Non-pigmented ciliary epithelial cell (primary cell): ENCODE data around the gene SLC6A2.

Source experiments
- DNase-seq: peaks from one replicate; pipeline ENCODE4 v3.0.0-alpha.2; 2010; ENCODE audit warnings: low read depth

The SLC6A2 gene

DNA sequence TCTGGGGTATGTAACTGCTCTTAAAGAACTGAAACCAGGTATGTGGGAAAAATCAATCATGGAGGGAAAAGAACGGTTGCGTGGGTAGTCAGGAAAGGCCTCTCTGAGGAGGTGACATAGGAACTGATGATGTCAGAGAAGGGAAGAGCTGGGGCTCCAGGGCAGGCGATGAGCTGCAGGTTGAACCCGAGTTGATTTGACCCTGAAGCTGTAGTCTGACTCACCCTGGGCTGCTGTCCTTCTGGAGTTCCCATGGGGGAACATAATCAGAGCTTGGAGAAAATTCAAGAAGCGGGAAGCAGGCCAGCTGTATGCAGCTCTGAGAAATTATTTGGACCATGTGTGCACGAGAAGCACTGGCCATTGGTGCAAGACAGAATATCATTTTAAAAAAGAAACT is 16.7 kb downstream of the SLC6A2 start:
- DNase-seq: no peak

DNA sequence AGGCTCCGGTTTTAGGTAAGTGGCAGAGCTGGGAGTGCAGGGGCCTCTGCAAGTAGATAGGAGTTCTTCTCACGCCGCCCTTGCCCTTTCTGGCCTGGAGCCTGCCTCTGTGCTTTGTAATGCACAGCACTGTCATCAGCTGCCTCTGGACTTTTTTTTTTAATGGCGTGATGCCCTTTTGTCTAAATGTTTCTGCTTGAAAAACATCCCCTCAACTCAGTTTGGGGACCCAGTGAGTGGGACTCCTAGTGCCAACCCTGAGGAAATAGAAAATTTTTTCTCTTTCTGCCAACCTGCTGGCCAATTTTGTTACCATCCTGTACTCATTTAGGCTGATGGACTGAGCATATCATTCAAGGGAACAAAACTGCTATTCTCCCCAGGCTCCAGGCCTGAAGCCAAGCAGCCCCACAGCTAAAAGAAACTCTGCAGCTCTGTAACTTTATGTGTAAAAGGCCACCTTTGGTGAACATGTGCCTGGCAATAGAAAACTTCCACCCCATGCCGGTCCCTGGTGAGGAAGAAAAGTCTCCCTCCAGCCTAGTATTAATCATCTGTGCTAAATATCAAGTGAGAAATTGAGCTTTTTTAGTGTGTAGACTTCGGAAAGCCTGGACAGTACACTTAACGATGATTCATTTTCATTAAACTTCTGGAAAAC is 22.5 kb downstream of the SLC6A2 start:
- no peak for DNase-seq

DNA sequence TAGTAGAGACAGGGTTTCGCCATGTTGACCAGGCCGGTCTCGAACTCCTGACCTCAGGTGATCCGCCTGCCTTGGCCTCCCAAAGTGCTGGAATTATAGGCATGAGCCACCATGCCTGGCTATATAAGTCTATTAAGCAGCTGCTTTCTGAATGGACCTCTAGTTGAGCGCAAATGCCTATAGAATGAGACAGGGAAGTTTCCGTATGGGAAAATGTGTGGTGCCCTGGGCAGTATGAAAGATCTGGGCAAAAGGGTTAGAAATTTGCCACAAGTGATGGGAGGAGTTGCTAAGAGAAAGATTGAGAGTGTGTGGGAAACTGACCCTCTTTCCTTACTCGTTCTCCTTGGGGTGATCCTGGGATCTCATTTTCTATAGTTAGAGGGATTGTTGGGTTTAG is 26.3 kb downstream of the SLC6A2 start:
- DNase-seq: no peak

DNA sequence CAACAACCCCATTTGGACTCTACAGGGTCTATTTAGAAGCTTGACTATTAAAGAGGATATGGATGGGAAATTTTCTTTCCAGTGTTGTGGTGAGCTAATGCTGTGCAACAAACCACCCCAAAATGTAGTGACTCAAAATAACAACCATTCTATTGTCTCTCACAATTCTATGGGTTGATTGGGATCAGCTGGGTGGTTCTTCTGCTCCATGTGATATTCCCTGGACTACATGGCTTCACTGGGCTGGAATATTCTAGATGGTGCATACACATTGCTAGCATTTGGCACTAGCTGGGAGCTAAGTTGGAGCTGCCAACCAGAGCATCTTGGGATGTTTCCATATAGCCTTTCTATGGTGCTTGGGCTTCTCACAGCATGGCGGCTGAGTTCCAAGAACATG is 30.2 kb downstream of the SLC6A2 start:
- DNase-seq: no peak

DNA sequence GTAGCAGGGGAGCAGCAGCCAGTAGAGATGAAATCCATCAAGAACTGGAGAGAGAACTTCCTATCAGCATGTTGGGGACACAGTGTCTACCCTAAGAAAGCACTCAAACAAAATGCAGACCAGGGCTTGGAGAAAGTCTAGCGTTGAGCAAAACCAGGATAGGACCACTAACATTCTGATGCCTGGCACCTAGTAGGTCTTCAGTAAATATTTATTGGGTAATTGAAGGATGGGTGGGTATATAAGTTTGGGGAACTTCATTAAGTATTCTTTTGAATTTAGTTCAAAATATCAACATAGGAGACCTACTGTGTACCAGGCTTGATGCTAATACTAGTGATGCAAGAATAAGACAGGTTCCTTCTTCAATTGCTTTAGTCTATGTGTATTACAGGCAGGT is 30.9 kb downstream of the SLC6A2 start:
- DNase-seq: no peak

DNA sequence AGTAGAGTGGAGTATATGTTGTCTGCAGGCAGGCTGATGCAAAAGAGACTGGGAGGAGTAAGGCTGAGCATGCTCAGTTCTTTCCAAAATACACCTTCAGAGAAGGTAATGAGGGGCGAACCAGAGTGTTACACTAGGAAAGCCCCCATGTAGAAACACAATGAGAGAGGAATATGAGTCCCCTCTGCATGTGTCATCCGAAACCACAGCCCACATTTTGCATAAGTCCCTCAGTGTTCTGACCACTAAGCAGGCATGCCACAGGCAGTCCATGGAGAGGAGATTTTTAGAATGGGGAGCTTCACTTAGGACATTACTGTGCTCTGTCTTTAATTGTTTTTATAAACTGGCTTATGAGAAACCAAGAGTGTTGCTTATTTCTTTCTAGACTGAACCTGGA is 32.0 kb downstream of the SLC6A2 start:
- no peak for DNase-seq

DNA sequence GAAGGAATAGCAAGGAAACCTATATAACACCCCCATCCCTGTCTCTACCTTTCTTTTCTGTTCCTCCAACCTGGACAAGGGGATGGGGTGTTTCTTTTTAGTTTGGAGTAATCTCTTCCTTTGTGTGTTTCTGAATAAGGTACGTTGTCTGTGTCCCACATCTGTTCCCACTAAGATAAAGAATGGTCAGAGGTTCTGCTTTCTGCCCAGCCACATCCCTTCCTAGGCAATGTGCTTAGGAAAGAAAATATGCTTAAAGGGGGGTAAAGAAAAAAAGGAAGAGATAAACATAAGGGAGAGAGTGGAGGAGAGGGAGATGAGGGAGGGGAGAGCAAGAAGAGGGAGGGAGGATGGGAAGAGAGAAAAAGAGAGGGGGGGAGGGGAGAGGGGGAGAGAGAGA is 35.1 kb downstream of the SLC6A2 start:
- DNase-seq: no peak

DNA sequence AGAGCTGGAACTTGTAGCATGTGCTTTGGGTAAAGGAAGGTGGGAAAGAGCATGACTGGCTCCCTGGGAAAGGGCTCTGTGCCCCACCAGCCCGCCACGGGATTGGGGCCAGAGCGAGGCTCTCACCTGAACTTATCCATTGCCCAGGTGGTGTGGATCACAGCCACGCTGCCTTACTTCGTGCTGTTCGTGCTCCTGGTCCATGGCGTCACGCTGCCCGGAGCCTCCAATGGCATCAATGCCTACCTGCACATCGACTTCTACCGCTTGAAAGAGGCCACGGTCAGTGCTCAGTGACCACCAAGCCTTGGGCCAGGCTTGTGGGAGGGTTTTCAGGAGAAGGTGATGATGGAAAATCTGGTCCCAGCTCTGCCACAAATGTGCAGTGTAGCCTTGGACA is 36.0 kb downstream of the SLC6A2 start:
- DNase-seq: no peak

DNA sequence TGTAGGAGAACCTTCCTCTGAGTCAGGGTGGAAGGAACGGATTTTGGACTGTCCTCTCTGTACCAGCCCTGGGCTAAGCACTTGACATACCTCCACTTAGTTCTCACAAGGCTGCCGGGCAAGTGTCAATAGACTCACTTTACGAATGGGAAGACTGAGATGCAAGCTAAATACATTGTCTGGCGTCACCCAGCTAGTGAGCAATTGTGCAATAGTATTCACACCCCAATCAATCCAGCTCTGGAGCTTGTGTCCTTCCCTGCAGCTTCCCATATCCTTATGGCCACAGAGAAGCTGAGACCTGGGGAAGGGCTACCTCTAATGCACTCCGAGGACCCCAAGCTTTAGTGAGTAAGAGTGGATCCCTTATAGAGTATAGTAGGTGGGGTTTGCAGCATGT is 39.8 kb downstream of the SLC6A2 start:
- no peak for DNase-seq

DNA sequence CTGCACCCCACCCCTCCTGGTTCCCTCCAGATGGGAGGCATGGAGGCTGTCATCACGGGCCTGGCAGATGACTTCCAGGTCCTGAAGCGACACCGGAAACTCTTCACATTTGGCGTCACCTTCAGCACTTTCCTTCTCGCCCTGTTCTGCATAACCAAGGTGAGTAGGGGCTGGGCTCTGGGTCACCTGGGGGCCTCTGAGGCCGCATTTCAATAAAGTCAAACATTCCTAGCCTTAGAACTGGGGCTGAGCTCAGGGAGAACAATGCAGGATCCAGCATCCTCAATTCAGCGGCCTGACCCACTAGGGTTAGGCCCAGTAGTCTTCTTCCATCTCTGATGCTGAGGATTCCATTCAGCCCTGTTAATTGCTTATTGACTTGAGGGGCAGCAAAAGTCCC is 42.1 kb downstream of the SLC6A2 start:
- DNase-seq: no peak

DNA sequence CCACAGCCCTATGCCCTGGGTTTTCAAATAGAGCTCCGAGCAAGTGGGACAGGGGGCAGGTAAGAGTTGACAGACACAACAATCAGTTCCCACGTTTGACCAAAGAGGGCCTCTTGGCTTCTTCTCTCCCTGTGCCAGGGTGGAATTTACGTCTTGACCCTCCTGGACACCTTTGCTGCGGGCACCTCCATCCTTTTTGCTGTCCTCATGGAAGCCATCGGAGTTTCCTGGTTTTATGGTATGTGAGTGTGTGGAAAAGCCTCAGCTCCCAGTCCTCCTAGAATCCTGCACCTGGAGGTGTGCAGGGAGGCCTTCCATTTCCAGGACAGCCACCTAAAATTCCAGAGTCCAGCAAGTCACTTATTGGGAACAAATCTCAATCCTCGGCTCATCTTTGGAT is 42.5 kb downstream of the SLC6A2 start:
- DNase-seq: no peak

DNA sequence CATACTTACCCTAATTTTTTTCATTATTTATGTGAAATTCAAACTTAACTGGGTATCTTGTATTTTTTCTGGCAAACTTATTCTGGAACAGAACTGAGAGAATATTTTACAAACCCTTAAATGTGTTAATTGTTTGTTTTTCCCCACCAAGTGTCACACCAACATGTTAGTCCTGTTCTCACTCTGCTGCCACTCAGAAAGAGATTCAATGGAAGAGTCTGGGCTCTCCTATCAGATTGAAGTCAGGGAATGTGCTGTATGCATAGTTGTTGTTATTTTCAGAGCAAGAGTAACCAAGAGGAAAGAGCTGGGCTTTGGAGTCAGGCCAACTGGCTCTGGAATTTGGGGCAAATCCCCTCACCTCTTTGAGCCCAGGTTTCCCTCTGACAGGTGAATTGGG is 43.2 kb downstream of the SLC6A2 start:
- DNase-seq: no peak

DNA sequence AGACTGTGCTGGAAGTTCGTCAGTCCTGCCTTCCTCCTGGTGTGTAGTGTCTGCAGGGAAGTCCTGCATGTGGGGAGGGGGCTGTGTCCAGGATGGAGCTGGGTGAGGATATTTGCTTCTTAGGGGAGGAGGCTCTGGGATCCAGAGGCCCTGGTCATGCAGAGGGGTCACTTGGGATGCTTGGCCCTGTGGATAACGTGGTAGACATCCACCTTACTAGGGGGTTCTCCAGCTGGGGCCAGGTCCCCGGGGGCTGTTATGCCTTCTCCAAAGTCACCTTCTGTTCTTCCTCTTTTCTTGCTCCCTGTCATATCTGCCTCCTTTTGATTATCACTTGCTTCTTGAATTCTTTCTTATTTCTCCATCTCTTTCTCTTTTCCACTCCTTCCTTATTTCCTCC is 43.8 kb downstream of the SLC6A2 start:
- DNase-seq: no peak

DNA sequence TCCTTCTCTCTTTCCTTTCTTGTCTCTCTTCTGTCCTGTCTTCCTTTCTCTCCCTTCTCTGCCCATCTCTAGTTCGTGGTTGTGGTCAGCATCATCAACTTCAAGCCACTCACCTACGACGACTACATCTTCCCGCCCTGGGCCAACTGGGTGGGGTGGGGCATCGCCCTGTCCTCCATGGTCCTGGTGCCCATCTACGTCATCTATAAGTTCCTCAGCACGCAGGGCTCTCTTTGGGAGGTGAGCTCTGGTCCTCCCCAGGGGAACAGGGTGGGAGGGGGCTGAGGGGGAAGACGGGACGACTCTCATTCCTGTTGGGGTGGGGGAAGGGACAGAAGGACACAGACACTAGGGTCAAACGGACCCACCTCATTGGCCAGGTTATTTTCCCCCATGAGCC is 44.3 kb downstream of the SLC6A2 start:
- no peak for DNase-seq

DNA sequence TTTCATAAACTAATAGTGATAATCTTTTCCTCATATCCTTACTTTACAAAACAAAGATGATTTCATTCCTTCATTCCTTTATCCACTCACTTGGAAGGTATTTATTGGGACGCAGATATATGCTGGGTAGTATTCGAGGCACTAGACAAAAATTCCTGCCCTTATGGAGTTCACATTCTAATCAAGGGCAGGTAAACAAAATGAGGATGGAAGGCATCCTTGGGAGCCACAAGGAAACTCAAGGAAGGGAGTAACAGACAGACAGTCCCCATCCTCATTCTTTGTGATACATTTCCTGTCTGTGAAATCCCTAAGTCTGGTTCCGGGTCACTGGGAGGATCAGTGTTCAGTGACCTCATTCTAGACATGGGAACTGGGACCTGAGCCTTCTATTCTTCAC is 45.2 kb downstream of the SLC6A2 start:
- no peak for DNase-seq

DNA sequence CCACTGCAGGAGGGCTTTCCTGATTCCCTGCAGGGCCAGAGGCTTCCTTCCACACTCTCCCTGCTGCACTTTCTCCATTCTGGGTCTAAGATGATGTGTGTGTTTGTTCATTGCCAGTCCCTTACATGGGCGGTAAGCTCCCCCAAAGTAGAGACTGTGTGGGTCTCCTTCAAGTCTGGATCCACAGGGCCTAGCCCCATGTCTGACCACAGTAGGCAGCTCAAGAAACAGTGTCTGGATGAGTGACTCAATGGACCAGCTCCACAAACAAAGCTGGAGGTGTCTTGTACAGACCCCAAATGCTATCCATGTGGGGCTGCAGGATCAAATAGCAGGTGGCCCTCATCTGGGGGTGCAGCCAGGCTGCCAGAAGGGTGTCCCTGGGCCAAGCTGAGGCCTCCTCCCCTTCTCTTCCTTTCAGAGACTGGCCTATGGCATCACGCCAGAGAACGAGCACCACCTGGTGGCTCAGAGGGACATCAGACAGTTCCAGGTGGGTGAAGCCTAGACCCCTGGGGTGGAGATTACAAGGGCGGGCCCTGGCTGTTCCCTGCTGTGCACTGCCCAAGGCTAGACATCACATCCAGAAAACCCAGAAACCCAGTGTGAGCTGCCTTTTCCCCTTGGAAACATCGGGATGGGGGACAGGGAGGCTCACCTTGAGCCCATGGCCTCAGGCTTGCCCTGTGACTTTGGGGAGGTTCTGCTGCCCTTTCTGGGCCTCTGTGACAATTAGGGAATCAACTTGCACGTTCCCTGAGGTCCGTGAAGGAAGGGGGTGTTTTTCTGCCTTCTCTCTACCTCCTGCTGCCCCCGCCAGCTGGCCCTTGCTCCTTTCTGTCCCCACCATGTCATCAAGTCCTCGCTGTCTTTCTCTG is 45.9 kb downstream of the SLC6A2 start:
- DNase-seq: no peak

DNA sequence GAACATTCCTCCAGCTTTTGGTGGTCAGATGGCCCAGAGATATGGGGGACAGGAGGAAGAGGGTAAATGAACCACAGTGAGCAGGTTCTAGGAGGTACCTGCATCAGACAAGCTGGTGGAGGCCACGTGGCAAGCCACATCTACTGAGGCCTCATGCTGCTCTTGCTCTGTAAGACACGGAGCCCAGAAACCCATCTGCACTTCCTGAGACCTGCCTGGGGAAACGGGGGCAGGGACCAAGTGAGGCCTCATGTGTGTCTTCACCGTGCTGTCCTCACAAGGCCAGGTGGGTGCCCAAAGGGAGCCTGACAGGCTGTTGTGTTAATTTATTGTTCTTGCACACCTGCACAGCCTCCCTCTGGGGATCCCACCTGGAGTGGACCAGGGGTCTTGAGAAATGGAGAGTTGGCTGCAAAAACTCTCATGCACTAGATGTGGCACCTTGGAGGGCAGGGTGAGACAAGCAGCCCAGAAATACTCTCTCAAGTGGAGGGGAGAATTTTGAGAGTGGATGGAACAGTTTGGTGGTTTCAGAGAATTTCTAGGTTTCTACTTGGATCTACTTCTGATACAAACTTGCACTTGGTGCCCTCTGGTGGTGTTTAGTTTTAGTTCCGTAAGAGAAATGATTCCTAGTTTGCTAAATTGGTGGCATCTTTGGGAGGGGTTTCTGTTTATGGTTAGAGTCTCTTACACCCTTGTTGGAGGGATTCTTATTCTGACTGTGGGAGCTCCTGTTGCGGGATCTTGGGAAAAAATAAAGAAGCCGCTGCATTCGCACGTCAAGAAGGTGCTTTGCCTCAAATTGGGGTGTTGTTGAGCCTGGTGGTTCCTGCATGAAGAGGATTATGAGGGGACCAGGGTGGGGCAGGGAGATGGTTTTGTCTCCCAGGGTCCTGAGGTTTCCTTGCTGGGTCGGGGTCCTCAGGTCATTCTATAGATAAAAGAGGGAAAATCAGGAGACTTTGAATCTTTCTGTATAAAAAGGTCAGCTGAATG is 47.5 kb downstream of the SLC6A2 start:
- DNase-seq: peak; percentile 31

DNA sequence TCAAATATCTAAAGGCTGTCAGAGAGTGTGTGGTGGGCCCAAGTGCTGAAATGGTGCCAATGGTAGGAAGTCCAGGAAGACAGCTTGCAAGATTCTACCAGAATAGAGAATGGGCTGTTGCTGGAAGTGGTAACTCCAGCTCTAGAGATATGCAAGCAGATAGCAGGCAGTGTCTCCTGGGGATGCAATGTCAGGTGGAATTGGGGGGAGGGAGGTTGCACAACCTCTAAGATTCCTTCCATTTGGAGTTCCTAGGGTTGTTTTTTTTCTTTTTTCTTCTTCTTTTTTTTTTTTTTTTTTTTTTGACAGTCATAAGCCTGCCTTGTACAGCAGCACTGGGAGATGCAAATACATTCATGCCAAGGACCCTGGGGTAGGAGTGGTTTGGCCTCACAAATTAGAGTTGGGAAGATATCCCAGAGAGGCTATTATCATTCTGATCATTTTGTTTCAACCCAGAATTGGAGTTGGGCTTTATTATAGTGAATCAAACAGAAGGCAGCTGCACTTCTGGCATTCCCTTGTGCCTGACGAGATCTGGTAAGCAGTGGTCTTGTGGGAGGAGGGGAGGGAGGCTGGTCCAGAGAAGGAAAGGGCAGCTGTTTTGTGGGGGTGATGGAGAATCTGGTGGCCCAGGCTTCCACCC is 51.1 kb downstream of the SLC6A2 start:
- DNase-seq: no peak

DNA sequence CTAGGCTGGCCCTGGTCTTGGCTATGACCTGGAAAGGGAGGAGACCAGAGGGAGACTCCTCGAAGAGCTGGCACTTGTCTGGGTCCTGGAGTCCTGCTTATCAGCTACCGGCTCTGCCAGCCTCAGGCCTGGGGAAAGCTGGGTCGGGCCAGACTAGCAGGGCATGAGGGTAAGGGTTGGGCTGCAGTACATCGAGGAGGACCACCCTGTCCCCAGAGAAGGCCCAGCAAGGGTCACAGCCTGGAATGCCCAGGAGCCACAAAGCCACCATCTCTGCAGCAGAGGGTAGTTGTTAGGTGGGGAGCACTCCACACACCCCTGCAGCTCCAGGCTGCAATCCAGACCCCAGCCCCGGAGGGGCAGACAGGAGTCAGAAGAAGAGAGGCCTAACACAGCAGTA is 54.0 kb downstream of the SLC6A2 start:
- DNase-seq: no peak

DNA sequence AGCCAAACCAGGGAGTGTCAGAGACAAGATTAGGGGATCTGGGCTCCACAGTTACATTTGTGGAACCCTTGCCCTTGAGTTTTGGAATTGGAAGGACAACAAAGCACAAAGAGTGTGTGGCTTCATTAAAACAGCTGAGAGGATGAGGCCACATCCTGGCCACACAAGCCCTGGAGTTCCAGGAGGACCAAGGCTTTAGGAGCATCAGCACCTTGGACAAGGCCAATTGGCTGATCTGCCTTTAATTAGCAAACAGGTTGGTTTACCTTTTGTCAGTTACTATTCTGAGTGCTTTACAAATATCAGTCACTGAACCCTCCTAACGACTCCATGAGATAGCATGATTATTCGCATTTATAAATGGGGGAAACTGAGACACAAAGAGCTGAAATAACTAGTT is 54.7 kb downstream of the SLC6A2 start:
- no peak for DNase-seq

DNA sequence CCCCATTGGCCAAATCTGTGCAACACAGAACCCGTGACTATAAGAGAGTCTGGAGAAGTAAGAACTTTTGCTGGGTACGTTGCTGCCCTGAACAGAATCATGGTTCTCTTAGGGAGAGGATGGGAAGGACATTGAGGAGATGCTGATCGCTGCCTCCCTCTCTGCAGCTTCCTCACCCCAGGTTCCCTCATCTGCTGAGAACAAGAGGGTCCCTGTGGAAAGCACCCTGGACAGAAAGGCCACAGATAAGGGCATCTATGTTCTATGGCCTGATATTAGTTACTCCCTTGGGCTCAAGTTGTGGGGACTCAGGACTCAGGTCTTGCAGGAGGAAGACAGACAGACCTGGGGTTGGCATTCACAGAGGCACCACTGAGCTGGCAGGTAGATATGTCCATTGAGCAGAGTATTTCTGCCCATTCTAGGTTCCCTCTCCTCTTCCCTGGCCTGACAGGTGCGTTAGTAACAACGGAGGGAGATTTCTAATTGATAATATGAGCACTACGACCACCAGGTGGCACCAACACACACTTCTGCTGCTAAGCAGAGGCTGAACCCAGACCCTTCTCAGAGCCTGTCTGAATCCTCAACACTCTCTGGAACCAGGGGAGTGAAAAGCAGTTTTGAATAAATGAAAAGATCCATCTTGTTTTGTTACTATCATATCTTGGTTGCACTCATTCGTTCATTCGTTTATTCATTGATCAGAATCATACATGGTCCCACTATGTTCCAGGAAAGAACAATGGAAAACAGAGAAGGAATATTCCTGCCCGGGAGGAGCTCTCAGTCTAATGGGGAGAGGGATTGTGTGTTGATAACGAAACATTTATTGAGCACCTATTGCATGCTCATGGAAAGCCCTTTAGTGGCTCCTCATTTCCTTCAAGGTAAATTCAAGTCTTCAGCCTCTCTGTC is 56.4 kb downstream of the SLC6A2 start:
- no peak for DNase-seq
